GM18517 (cell line): ENCODE measurements around the gene C16orf46.
A peak's percentile ranks its signal among the peaks of the same experiment; 100 is the strongest.

Experiments
- ATAC-seq: cut with Tn5 transposase; IDR thresholded peaks from one replicate; pipeline ENCODE4 v1.9.1; 2021; ENCODE audit warnings: mild to moderate bottlenecking, moderate library complexity; ENCODE audit not compliant: unreplicated experiment

C16orf46 gene

GRCh38 chr16:81076566-81077075, 417 bp downstream of the C16orf46 start:
- ATAC-seq: peak; percentile 84

DNA sequence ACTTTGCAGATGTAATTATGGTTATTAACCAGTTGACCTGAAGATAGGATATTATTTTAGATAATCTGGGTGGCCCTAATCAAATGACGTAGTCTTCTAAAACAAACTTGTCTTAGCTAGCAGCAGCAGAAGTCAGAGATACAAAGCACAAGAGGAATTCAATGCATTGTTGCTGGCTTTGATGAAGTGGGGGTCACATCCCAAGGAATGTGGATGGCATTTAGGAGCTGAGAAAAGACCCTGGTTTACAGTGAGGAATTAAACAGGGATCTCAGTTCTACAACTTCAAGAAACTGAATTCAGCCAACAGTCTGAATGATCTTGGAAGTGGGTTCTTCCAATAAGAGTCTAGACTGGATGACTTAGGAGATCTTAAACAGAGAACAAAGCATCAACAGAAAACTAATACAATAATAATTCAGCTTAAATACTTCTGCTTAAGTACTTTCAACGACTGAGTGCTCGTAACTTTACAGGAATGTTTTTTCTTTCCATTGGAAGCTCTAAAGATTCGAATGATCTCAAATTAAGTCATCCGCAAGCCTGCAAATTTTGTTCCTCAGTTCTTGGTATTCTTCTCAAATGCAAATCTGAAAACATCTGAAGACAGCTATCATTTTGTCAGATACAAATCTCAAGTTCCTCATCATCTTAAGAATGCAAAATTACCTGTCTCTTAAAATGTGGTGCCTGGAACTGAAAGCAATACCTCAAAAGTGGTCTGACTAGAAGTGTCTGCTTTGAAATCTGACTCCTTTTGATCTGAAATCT, 3.3 kb downstream of the C16orf46 start:
- ATAC-seq: no peak

DNA sequence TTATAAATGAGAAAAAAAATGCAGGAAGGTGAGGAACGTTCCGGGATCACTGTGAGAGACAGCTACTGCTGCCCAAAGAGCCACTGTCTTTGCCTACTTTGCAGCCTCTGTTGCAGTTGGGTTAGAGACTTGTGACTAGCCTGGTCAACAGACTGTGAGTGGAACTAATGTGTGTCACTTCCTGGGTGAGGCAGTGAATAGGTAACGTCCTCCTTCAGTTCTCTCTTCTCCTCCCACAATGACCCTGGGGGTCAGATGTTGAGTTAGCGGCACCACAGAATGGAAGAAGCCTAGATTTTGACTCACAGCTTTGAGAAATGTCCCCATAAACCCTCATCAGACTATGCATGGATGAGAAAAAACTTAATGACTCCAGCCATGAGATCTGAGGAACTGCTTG, 5.2 kb downstream of the C16orf46 start:
- ATAC-seq: no peak

DNA sequence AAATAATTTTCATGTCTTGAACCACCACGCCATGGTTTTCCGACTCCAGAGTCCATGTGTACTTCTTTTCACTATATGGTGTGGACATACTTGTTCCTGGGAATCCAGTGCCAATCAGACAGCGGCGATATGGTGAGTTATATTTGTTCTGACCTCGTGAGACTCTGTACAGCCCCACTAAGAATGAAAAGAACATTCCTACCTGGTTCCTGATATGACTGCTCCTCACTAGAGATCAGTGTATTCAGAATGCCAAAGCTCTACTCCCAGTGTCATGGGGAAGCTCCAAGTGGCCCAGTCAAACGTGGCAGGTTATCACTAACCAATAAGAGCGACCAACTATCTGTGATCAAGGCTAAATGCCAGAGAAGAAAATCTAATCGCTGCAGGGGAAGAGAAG, 6.1 kb downstream of the C16orf46 start:
- ATAC-seq: no peak

GRCh38 chr16:81069063-81069462, 8.0 kb downstream of the C16orf46 start:
- ATAC-seq: no peak

DNA sequence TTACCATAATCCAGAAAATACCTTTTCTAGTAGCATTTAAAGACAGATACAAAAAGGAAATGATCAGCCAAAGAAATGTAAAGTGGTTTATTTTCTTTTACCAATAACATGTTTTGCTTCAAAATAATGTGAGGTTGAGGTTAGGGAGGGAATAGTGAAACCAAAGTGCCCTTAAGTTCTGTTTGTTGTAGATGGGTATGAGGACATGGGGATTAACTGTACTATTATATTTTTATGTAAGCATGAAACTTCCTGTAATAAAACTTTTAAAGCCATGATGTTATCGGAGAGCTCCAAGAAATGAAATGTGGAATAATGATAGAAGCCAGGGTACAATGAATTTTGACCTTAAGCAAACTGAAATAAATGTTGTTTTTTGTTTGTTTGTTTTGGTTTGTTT, 9.9 kb downstream of the C16orf46 start:
- ATAC-seq: no peak

DNA sequence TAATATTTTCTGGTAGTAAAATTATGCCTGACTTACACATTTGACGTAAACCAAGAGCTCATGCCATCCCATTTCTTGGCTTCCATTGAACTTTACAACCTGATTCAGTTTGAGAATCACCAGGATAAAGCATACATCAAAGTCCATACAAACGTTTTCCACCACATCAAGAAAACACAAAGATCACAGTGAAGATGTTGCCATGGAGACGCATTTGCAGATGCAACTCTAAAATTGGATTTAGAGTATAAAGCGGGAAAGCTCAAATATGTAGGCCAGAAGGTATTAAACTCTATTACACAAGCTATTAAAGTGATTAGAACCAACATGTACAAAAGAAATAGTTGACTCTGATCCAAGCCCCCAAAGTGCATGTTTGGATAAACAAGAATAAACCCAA, 10.4 kb downstream of the C16orf46 start:
- ATAC-seq: no peak

GRCh38 chr16:81061871-81062608, 15.0 kb downstream of the C16orf46 start:
- no peak for ATAC-seq

GRCh38 chr16:81061307-81061640, 15.8 kb downstream of the C16orf46 start:
- ATAC-seq: no peak

GRCh38 chr16:81060576-81061306, 16.3 kb downstream of the C16orf46 start:
- no peak for ATAC-seq

DNA sequence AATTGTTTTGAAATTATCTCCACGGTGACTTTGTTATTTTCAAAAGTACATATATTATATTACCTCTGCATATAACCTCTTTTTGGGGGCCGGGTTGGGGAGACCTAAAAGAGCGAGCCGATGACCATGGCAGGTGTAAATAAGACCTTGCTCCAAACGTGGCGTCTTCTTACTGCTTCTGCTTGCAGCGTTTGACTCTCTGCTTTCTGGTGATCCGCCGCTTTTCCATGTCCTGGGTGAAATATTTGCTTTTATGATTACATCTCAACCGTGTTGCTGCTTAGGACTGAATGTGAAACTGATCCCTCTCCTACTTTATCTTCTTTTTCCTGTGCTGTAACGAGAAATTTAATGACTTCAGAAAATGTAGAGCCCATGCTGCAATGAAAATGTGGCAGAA, 23.3 kb downstream of the C16orf46 start:
- ATAC-seq: no peak

GRCh38 chr16:81042821-81043220, 34.2 kb downstream of the C16orf46 start:
- ATAC-seq: no peak

GRCh38 chr16:81041696-81042095, 35.3 kb downstream of the C16orf46 start:
- ATAC-seq: no peak

GRCh38 chr16:81040842-81041241, 36.2 kb downstream of the C16orf46 start:
- ATAC-seq: no peak

- no peak for ATAC-seq
These were observed 36.9 kb downstream of the C16orf46 start for GRCh38 chr16:81040131-81040530.

DNA sequence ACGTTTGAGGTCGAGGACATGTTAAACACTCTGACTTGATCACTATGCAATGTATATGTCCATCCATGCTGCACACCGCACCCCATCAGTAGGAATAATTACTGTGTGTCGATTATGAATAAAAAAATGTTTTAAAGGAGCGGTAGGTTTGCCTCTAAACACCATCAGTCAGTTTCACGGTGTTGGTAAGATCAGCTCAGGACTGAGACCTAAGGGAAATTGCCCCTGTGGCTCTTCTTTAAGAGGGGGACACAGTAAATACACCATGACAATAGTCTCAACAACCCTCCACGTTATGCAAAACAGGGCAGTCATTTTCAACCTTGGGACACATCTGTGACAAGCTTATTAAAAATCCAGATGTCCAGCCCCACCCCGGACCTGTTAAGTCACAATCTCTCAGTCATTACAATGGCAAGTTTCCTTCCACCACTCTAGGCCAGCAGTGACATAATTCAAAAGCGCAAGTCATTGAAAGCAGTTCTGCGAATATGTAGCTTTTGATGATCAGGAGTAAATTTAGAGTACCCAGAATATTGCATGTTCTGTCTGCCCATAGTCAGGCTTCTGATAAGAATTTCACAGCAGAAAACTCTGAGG, 40.2 kb downstream of the C16orf46 start:
- ATAC-seq: no peak

DNA sequence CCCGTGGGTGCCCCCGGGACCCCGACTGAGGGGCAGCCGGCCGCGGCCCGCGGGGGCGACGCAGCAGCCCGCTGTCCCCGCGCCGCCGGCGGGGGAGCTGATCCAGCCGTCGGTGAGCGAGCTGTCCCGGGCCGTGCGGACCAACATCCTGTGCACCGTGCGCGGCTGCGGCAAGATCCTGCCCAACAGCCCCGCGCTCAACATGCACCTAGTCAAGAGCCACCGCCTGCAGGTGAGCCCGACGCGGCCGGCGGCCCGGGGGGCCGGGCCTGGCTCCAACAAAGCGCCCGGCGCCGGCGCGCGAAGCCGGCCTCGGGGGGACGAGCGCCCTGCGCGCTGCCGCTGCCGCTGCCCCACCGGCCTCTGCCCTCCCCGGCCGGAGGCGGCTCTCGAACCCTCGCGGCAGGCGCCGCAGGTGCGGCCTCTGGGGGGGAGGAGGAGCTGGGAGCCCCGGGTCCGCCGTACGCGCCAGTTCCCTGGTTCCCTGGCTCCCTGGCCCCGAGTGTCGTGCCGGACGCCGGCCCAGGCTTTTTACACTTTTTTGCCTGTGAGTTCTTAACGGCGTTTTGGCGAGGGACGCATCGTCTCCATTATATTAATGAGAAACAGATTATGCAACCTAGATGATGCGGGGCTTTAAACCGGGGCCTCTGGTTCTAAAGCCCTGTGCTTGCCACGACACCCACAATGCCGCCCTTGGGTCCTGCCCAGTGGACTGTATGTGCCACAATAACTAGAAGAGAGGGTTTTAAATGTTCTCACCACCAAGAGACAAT, 40.9 kb downstream of the C16orf46 start:
- peak; percentile 50 for ATAC-seq

DNA sequence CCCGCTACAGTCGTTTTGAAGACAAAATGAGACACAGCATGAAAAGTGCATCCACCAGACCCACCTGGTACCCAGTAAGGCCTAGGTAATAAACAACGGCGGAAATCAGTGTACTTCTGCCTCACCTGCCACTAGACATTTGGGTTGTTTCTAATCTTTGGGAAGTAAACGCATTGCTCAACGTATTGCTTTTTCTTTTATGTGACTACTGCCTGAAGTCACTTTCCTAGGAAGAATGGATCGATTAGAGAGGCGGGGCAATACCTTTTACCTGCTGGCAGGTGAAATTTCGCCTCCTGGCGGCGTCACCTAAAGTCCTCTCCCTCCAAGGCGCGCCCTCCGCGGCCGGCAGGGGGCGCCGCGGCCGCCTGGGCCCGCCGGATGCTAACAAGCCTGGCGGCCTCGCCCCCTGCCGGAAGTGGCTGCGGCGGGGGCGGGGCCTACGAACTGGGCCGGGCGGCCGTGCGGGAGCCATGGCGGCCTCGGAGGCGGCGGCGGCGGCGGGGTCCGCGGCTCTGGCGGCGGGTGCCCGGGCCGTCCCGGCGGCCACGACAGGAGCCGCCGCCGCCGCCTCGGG, 41.6 kb downstream of the C16orf46 start, which contains the start of gene ATMIN:
ATMIN (plus strand) TSS at position 445 of the 577 bp plus-strand sequence; CDS start at position 474, 29 bp downstream.
- peak; percentile 61 for ATAC-seq

- no peak for ATAC-seq
These were observed 47.0 kb downstream of the C16orf46 start for GRCh38 chr16:81029930-81030604.
